Pulmonary artery endothelial cell (primary cell): Measurements from ENCODE around the gene RNU7-1. TPM values are rescaled to one million over a fixed set of nuclear protein-coding genes. Genes with fewer than 3 reads are reported as not detected.
"Not testable (repeated sequence)": the region's sequence is repeated elsewhere in the genome, so short reads cannot be mapped to it uniquely, and the experiment has no call there.

Experiments used
- DNase-seq: peaks from one replicate; pipeline ENCODE4 v3.0.0-alpha.2; 2011; ENCODE audit warnings: low read depth, low spot score
- total RNA-seq: library from RNA; depleted of rRNA; stranded (reverse); fragments of >200 nt; gene quantifications from 2 replicates; pipeline ENCODE4 v1.2.3, GENCODE V29; 2014

The RNU7-1 gene
- total RNA-seq = not detected in 2 replicates

DNA sequence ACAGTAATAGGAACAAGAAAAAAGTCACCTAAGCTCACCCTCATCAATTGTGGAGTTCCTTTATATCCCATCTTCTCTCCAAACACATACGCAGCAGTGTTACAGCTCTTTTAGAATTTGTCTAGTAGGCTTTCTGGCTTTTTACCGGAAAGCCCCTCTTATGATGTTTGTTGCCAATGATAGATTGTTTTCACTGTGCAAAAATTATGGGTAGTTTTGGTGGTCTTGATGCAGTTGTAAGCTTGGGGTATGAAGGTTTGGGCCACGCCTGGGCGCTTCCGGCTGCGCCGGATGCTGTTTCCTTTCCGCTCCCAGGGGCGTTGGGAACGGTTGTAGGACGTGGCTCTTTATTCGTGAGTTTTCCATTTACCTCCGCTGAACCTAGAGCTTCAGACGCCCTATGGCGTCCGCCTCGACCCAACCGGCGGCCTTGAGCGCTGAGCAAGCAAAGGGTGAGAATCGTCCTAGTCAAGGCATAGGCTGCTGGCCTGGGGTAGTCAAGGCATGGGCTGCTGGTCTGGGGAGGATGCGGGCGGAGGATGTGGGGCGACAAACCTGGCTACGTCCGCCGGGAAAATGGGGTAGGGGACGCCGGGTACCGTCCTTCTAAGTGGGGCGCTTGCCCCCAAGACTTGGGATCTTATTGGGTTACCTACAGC, at the start of gene RNU7-1, which contains the start of gene C12orf57:
RNU7-1 (plus strand) TSS at position 95 of the 659 bp plus-strand sequence.
C12orf57 (plus strand) TSS at position 301 of the 659 bp plus-strand sequence; CDS start at position 401, 100 bp downstream.
- peak; percentile 49 for DNase-seq

DNA sequence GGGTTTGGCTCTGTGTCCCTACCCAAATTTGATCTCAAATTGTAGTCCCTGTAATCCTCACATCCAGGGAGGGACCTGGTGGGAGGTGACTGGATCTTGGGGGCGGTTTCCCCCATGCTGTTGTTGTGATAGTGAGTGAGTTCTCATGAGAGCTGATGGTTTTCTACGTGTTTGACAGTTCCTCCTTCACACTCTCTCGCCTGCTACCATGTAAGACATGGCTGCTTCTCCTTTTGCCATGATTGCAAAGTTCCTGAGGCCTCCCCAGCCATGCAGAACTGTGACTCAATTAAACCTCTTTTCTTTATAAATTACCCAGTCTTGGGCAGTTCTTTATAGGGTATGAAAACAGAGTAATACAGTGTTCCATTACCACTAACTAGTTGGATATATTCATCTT, 49.3 kb upstream of the RNU7-1 start:
- no peak for DNase-seq

GRCh38 chr12:6896846-6897435, 46.7 kb upstream of the RNU7-1 start:
- DNase-seq = no peak

GRCh38 chr12:6899427-6899826, 44.2 kb upstream of the RNU7-1 start:
- DNase-seq = no peak

DNA sequence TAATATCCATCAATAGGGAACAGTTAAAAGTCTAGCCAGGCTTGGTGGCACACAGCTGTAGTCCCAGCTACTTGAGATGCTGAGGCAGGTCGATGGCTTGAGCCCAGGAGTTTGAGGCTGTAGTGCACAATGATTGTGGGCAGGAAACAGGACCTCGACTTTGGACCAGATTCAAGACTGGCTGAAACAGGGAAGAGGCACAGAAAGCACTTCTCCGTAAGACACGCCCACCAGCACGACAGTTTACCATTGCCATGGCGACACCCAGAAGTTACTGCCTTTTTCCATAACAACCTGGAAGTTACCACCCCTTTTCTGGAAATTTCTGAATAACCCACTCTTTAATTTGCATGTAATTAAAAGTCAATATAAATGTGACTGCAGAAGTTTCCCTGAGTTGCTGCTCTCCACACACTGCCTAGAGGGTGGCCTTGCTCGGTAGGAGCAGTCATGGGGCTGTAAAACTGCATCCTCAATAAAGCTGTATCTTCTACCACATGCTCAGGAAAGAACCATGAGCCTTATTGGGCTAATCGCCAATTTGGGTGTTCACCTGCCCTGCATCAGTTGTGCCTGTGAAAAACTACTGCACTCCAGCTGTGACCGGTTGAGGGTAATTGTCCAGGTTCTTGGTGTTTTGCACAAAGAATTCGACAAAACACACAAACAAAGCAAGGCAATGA, 43.6 kb upstream of the RNU7-1 start:
- peak; percentile 51 for DNase-seq

- no peak for DNase-seq
Observed at GRCh38 chr12:6902448-6902847, 41.2 kb upstream of the RNU7-1 start.

GRCh38 chr12:6903722-6904121, 39.9 kb upstream of the RNU7-1 start:
- no peak for DNase-seq

- peak; percentile 86 for DNase-seq
Observed at GRCh38 chr12:6904280-6905276, 39.0 kb upstream of the RNU7-1 start, which contains the start of gene LRRC23. Gene LRRC23 (plus strand): TSS chr12:6904822. CDS start chr12:6905634, 812 bp downstream.

DNA sequence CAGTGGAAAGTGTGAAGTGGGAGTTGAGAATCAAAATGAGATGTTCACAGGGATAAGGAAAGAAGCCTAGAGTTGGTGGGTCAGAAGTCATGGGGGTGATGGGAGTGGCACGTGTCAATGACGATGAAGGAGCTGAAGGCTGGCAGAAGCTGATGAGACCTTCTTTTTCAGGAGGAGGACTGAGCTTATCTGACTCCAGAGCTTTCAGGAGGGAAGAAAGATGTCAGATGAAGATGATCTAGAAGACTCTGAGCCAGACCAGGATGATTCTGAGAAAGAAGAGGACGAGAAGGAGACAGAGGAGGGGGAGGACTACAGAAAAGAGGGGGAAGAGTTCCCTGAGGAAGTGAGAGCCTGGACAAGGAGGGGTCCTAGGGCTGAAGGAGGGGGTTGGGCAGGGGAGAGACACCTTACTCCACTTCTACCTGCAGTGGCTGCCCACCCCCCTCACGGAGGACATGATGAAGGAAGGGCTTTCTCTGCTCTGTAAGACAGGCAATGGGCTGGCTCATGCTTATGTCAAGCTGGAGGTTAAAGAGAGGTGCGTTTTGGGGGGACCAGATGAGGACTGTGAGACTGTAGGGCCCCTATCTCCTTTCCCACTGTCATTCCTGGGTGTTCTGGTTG, 38.1 kb upstream of the RNU7-1 start:
- no peak for DNase-seq

DNA sequence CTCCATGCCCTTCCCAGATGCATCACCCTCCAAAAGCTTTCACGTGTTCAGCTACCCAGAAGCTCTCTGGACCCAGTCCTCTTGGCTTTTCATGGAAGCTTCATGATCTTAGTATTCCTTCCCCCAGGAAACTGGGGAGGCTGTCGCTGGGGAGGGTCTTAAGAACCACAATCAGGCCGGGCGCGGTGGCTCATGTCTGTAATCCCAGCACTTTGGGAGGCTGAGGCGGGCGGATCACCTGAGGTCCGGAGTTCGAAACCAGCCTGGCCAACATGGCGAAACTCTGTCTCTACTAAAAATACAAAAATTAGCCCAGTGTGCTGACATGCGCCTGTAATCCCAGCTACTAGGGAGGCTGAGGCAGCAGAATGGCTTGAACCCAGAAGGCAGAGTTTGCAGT, 35.5 kb upstream of the RNU7-1 start:
- DNase-seq = not testable (repeated sequence)

- DNase-seq = no peak
Observed at GRCh38 chr12:6909421-6910145, 34.0 kb upstream of the RNU7-1 start.

DNA sequence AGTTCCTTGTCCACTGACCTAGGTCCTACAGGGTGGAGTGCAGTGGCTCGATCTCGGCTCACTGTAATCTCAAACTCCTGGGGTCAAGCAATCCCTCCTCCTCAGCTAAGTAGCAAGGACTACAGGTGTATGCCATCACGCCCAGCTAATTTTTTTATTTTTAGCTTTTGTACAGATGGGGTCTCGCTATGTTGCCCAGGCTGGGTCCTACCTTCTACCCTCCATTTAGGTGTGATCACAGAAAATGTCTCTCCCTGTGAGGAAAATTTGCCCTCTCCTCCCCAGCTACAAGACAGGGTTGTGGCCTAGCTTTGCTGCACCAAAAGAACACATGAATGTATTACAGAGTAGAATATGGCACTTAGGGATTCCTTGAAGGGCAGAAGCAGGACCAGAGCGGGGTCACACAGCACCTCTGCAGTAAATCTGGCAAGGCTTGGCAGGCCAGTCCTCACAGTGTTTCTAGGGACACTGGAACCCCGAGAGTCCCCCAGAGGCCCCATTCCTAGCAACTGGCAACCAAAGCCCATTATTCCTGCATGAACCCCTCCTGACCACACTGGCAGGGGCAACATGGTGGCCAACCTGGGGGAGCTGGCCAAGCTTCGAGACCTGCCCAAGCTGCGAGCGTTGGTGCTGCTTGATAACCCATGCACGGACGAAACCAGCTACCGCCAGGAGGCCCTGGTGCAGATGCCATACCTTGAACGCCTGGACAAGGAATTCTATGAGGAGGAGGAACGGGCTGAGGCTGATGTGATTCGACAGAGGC, 31.3 kb upstream of the RNU7-1 start:
- DNase-seq = no peak

- no peak for DNase-seq
Observed at GRCh38 chr12:6914246-6914946, 29.2 kb upstream of the RNU7-1 start, which contains the start of gene ENO2. Gene ENO2 (plus strand): TSS chr12:6914580. CDS start chr12:6915833, 1,253 bp downstream.

GRCh38 chr12:6914947-6915788, 28.4 kb upstream of the RNU7-1 start:
- no peak for DNase-seq

- DNase-seq = no peak
Observed at GRCh38 chr12:6915789-6916285, 27.8 kb upstream of the RNU7-1 start.

GRCh38 chr12:6916426-6917200, 27.0 kb upstream of the RNU7-1 start:
- no peak for DNase-seq
